Measurements from ENCODE around the gene PRKCZ. TPM values are rescaled to one million over a fixed set of nuclear protein-coding genes. Genes with fewer than 3 reads are reported as not detected.

The PRKCZ gene
- total and polyA plus RNA-seq, 9 of the 15 experiments (the other 6 are each of a cell fraction or from before 2014, with no cell fraction given) = 0.07 to 3.1 (median 1.3) TPM

GRCh38 chr1:2100780-2101108 lies 50.5 kb downstream of the PRKCZ start (continued):
- TF ChIP-seq NRF1 (conservative IDR thresholded peaks at IDR 0.05 in 1 of 2, IDR thresholded peaks at IDR 0.05 in 1 of 2) (no peak), NEUROD1 (IDR thresholded peaks at IDR 0.05; ENCODE audit: borderline replicate concordance, low read depth, low read length, partially characterized antibody) (no peak), MTA2 (IDR thresholded peaks at IDR 0.05; ENCODE audit: low read depth) (no peak)

DNA sequence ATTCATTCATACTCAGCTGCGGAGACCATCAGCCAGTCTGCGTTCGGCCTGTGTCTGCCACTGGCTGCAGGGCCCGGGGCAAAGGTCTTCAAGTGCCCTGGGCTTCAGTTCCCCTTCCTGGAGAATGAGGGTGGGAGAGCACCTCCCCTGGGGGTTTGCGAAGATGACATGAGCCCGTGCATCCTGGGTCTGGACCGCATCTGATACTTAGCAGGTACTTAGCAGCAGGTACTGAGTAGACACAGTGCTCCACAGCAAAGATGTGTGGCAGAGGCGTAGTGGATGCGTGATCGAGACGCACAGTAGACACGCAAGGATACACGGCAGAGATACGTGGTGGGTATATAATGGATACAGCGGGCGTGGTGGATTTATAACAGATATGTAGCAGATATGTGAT lies 51.3 kb downstream of the PRKCZ start:
- in situ Hi-C loops (cut with MboI) (no loop called here), intact Hi-C loops (cut with micrococcal nuclease) (no loop called here)
- H3K27me3 ChIP-seq (ENCODE audit: control insufficient read depth in 2 of 2, insufficient read depth in 2 of 2, low read length in 2 of 2) = peaks cover 53 to 90% of the 10 kb centered on the region in 2 experiments
- no peak overlapping the region for H3K9ac ChIP-seq (ENCODE audit: insufficient read depth in 1 of 2, low read depth in 2 of 2, low read length in 2 of 2)
- no peak overlapping the region for H2AFZ ChIP-seq (ENCODE audit: low read depth, low read length)
- no peaks in the 10 kb centered on the region for H3K36me3 ChIP-seq (ENCODE audit: control insufficient read depth, insufficient read depth, low read length)
- TF ChIP-seq EP400 (IDR thresholded peaks at IDR 0.05) = no peak
- TF ChIP-seq, protein P1, sequence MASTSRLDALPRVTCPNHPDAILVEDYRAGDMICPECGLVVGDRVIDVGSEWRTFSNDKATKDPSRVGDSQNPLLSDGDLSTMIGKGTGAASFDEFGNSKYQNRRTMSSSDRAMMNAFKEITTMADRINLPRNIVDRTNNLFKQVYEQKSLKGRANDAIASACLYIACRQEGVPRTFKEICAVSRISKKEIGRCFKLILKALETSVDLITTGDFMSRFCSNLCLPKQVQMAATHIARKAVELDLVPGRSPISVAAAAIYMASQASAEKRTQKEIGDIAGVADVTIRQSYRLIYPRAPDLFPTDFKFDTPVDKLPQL (IDR thresholded peaks at IDR 0.05; ENCODE audit: extremely low read depth, insufficient read length) = no peak
- TF ChIP-seq CSDE1 (IDR thresholded peaks at IDR 0.05) = no peak
- TF ChIP-seq XRCC4 (IDR thresholded peaks at IDR 0.05; ENCODE audit: extremely low read depth, insufficient read depth, insufficient read length) = no peak
- no peak overlapping the region for H3K4me2 ChIP-seq (ENCODE audit: insufficient read depth, low read length)
- ATAC-seq (no peak), DNase-seq (ENCODE audit: extremely low read depth in 1 of 4, low spot score in 3 of 4) (no peak), FAIRE-seq (no peak)
- no peak overlapping the region for H3K4me3 ChIP-seq
- no TSS peak for BruUV-seq (replicated peaks)
- peaks cover 0 to 18% of the 10 kb centered on the region in 2 experiments; a peak in 1 of 5 replicates for H3K4me1 ChIP-seq (replicated peaks in 1 of 2; ENCODE audit: control insufficient read depth in 2 of 2, insufficient read depth in 2 of 2, low read length in 2 of 2)
- no peaks in the 10 kb centered on the region; the same call in 1 of the 2 replicates for H3K9me3 ChIP-seq (replicated peaks; ENCODE audit: control insufficient read depth, insufficient read depth, low read depth, low read length)
- 6% methylated on average over 16 of the region's 16 CpGs for WGBS (ENCODE audit: insufficient coverage, low coverage, missing lambda C conversion rate)
- ChIA-PET CTCF (ENCODE audit: low intra/inter-chr PET ratio) (no interaction called here), POLR2A (no interaction called here)
- H3K9me1 ChIP-seq (ENCODE audit: control insufficient read depth, insufficient read depth, low read length) = no peaks in the 10 kb centered on the region
- no peak overlapping the region for H3K27ac ChIP-seq (ENCODE audit: extremely low read depth, low read depth, low read length)
- H3K79me2 ChIP-seq (ENCODE audit: control insufficient read depth, insufficient read depth, low read length) = no peaks in the 10 kb centered on the region
- H4K20me1 ChIP-seq (replicated peaks; ENCODE audit: control insufficient read depth, insufficient read depth, low read length) = peaks cover 9% of the 10 kb centered on the region
